GM23338 (cell line): ENCODE data around the gene COL9A1. TPM values are rescaled to one million over a fixed set of nuclear protein-coding genes. Genes with fewer than 3 reads are reported as not detected.

Experiments
- ATAC-seq: fragments of 200-7000 bp; cut with Tn5 transposase; 3 replicates; pipeline ENCODE4 v1.9.1; 2020
- DNase-seq: peaks from one replicate; pipeline ENCODE4 v3.0.0-alpha.2; 2015; ENCODE audit warnings: low spot score
- H2AFZ ChIP-seq: fragments of 200-600 bp; sonication (generic); 2 replicates; pipeline ENCODE4 v1.8.0; 2016; ENCODE audit warnings: antibody characterized with exemption, mild to moderate bottlenecking, moderate library complexity
- H3F3A ChIP-seq: fragments of 200-600 bp; sonication (generic); replicated peaks from 2 replicates; pipeline ENCODE4 v1.8.0; 2017; ENCODE audit warnings: antibody characterized with exemption, mixed run types, low read depth
- H3K27ac ChIP-seq: fragments of 200-600 bp; sonication (generic); 2 replicates; pipeline ENCODE4 v1.6.1; 2016; ENCODE audit warnings: low read depth
- H3K27me3 ChIP-seq: fragments of 200-600 bp; sonication (generic); 2 replicates; pipeline ENCODE4 v1.8.0; 2016; ENCODE audit warnings: mild to moderate bottlenecking, mixed run types, moderate library complexity; ENCODE audit not compliant: insufficient read depth
- H3K36me3 ChIP-seq: fragments of 200-600 bp; sonication (generic); 2 replicates; pipeline ENCODE4 v1.8.0; 2016; ENCODE audit warnings: mild to moderate bottlenecking; ENCODE audit not compliant: insufficient read depth
- H3K4me1 ChIP-seq: fragments of 200-600 bp; sonication (generic); 2 replicates; pipeline ENCODE4 v1.8.0; 2016; ENCODE audit warnings: mild to moderate bottlenecking, moderate library complexity; ENCODE audit not compliant: insufficient read depth
- H3K4me2 ChIP-seq: fragments of 200-600 bp; sonication (generic); 2 replicates; pipeline ENCODE4 v1.7.1; 2017; ENCODE audit warnings: mixed run types
- H3K4me3 ChIP-seq: fragments of 200-600 bp; sonication (generic); 2 replicates; pipeline ENCODE4 v1.6.1; 2016; ENCODE audit warnings: mixed run types
- H3K79me2 ChIP-seq: fragments of 200-600 bp; sonication (generic); replicated peaks from 2 replicates; pipeline ENCODE4 v1.8.0; 2017; ENCODE audit warnings: mild to moderate bottlenecking; ENCODE audit not compliant: insufficient read depth
- H3K9me2 ChIP-seq: fragments of 200-600 bp; sonication (generic); 2 replicates; pipeline ENCODE4 v1.8.0; 2017; ENCODE audit not compliant: insufficient read depth
- H4K20me1 ChIP-seq: fragments of 200-600 bp; sonication (generic); replicated peaks from 2 replicates; pipeline ENCODE4 v1.8.0; 2017; ENCODE audit warnings: mild to moderate bottlenecking; ENCODE audit not compliant: insufficient read depth
- H3K27ac Mint-ChIP-seq: 2 replicates; pipeline ENCODE4 v1.8.0; 2020; ENCODE audit warnings: inconsistent platforms, mild to moderate bottlenecking, moderate library complexity, mixed read lengths
- H3K27me3 Mint-ChIP-seq: 3 replicates; pipeline ENCODE4 v1.8.0; 2022; ENCODE audit warnings: low read depth, mild to moderate bottlenecking, moderate library complexity, mixed read lengths, inconsistent platforms; ENCODE audit not compliant: insufficient read depth, poor library complexity
- H3K36me3 Mint-ChIP-seq: 3 replicates; pipeline ENCODE4 v1.8.0; 2021; ENCODE audit warnings: low read depth, mild to moderate bottlenecking, inconsistent platforms, moderate library complexity, mixed read lengths
- H3K4me1 Mint-ChIP-seq: 3 replicates; pipeline ENCODE4 v1.8.0; 2020; ENCODE audit warnings: mild to moderate bottlenecking, inconsistent platforms, mixed read lengths
- H3K4me3 Mint-ChIP-seq: 3 replicates; pipeline ENCODE4 v1.8.0; 2021; ENCODE audit warnings: moderate library complexity, mild to moderate bottlenecking, inconsistent platforms, mixed read lengths
- H3K9me3 Mint-ChIP-seq: 3 replicates; pipeline ENCODE4 v1.8.0; 2020; ENCODE audit warnings: moderate library complexity, mild to moderate bottlenecking, inconsistent platforms, mixed read lengths
- CREB1 ChIP-seq: fragments of 250-450 bp; sonication (Bioruptor Pico); IDR thresholded peaks from 2 replicates; pipeline ENCODE4 v1.5.0; 2020; ENCODE audit warnings: low read depth, mild to moderate bottlenecking, moderate library complexity
- CTCF ChIP-seq, 2 experiments: fragments of 200-600 bp in 1 of 2; sonication (generic) in 1 of 2; conservative IDR thresholded peaks; 2 replicates each; pipeline versions ENCODE4 v1.5.1 to v1.6.1; 2016 to 2017; ENCODE audit warnings: antibody characterized with exemption in 2 of 2, low read depth in 2 of 2, mild to moderate bottlenecking in 2 of 2, moderate library complexity in 1 of 2
- ETS1 ChIP-seq: IDR thresholded peaks from 2 replicates; pipeline ENCODE4 v1.6.1; 2016; ENCODE audit warnings: antibody characterized with exemption
- EZH2 ChIP-seq: fragments of 200-600 bp; sonication (generic); IDR thresholded peaks from one replicate; pipeline ENCODE4 v1.8.0; 2017; ENCODE audit warnings: antibody characterized with exemption, mild to moderate bottlenecking, low read depth; ENCODE audit not compliant: unreplicated experiment
- JUNB ChIP-seq: IDR thresholded peaks from one replicate; pipeline ENCODE4 v1.6.1; 2016; ENCODE audit warnings: antibody characterized with exemption; ENCODE audit not compliant: unreplicated experiment
- NANOG ChIP-seq: IDR thresholded peaks from 2 replicates; pipeline ENCODE4 v1.6.1; 2016; ENCODE audit warnings: antibody characterized with exemption, borderline replicate concordance
- REST ChIP-seq: IDR thresholded peaks from one replicate; pipeline ENCODE4 v1.6.1; 2018; ENCODE audit warnings: antibody characterized with exemption; ENCODE audit not compliant: unreplicated experiment
- STAT1 ChIP-seq: IDR thresholded peaks from one replicate; pipeline ENCODE4 v1.6.1; 2016; ENCODE audit warnings: antibody characterized with exemption; ENCODE audit not compliant: unreplicated experiment
- ZNF114 ChIP-seq: fragments of 250-450 bp; sonication (Bioruptor Pico); IDR thresholded peaks from 2 replicates; pipeline ENCODE4 v1.5.0; 2020; ENCODE audit warnings: mild to moderate bottlenecking, moderate library complexity
- polyA plus RNA-seq: library from polyadenylated mRNA; unstranded; fragments of >200 nt; fragmentation: Nextera tagmentation; extraction: Ambion mirVana; gene quantifications from 2 replicates; pipeline ENCODE4 v1.2.1, GENCODE V29; 2016
- total RNA-seq: library from RNA; depleted of rRNA; stranded (reverse); fragments of >200 nt; shearing (Covaris generic); gene quantifications from 2 replicates; pipeline ENCODE4 v1.2.3, GENCODE V29; 2014

COL9A1 gene
- total and polyA plus RNA-seq, 2 experiments from 2014 or later = 16.0 to 20.3 TPM

- Mint-ChIP-seq H3K4me3 (no peak overlapping the region), H3K27ac (no peak overlapping the region), H3K4me1 (no peaks in the 10 kb centered on the region; the same call in 2 of the 3 replicates), H3K27me3 (no peaks in the 10 kb centered on the region), H3K9me3 (no peaks in the 10 kb centered on the region), H3K36me3 (no peaks in the 10 kb centered on the region)
- peak overlapping the region; percentile 57; the same call in 1 of the 2 replicates for H2AFZ ChIP-seq
- no peak for ATAC-seq
- no peak overlapping the region for H3K4me2 ChIP-seq
- no peak for DNase-seq
- H3K27ac ChIP-seq = no peak overlapping the region
- no peaks in the 10 kb centered on the region for H3K79me2 ChIP-seq
- H3K4me1 ChIP-seq = no peaks in the 10 kb centered on the region
- H3K9me2 ChIP-seq = no peaks in the 10 kb centered on the region
- no peaks in the 10 kb centered on the region for H3K27me3 ChIP-seq
- H3K36me3 ChIP-seq = no peaks in the 10 kb centered on the region
- no peak for TF ChIP-seq REST
- no peak for TF ChIP-seq NANOG
- TF ChIP-seq ZNF114 (CRISPR knock-in tag) = no peak
- H4K20me1 ChIP-seq = no peaks in the 10 kb centered on the region
- H3K4me3 ChIP-seq = no peak overlapping the region
- H3F3A ChIP-seq = no peaks in the 10 kb centered on the region
These were observed 94.6 kb downstream of the COL9A1 start for GRCh38 chr6:70208235-70208790.

- Mint-ChIP-seq H3K27me3 (peaks cover 1% of the 10 kb centered on the region), H3K4me3 (no peak overlapping the region), H3K36me3 (no peaks in the 10 kb centered on the region), H3K9me3 (no peaks in the 10 kb centered on the region), H3K27ac (no peak overlapping the region), H3K4me1 (peaks cover 10% of the 10 kb centered on the region; the same call in 2 of the 3 replicates)
- ATAC-seq (no peak), DNase-seq (no peak)
- Histone ChIP-seq H4K20me1 (no peaks in the 10 kb centered on the region), H3K4me3 (no peak overlapping the region), H3K27me3 (no peaks in the 10 kb centered on the region), H3K9me2 (no peaks in the 10 kb centered on the region), H2AFZ (no peak overlapping the region), H3F3A (no peaks in the 10 kb centered on the region), H3K4me2 (no peak overlapping the region), H3K36me3 (no peaks in the 10 kb centered on the region), H3K4me1 (no peaks in the 10 kb centered on the region), H3K27ac (no peak overlapping the region), H3K79me2 (no peaks in the 10 kb centered on the region)
- no peak for TF ChIP-seq ZNF114 (CRISPR knock-in tag)
- TF ChIP-seq ETS1 = no peak
- TF ChIP-seq STAT1 = no peak
These were observed 104.1 kb downstream of the COL9A1 start for GRCh38 chr6:70198785-70199184.

GRCh38 chr6:70196531-70196930 is 106.4 kb downstream of the COL9A1 start:
- Histone ChIP-seq H2AFZ (no peak overlapping the region), H3K27ac (no peak overlapping the region), H3K9me2 (no peaks in the 10 kb centered on the region), H4K20me1 (no peaks in the 10 kb centered on the region), H3K79me2 (no peaks in the 10 kb centered on the region), H3K4me2 (no peak overlapping the region), H3K4me3 (no peak overlapping the region), H3F3A (no peaks in the 10 kb centered on the region), H3K36me3 (no peaks in the 10 kb centered on the region), H3K27me3 (no peaks in the 10 kb centered on the region), H3K4me1 (no peaks in the 10 kb centered on the region)
- Mint-ChIP-seq H3K27ac (no peak overlapping the region), H3K9me3 (no peaks in the 10 kb centered on the region), H3K4me3 (no peak overlapping the region), H3K27me3 (peaks cover 1% of the 10 kb centered on the region), H3K36me3 (no peaks in the 10 kb centered on the region), H3K4me1 (peaks cover 2% of the 10 kb centered on the region; the same call in 1 of the 3 replicates)
- no peak for DNase-seq
- no peak for ATAC-seq
- TF ChIP-seq NANOG (no peak), CTCF (conservative IDR thresholded peaks at IDR 0.05; ENCODE audit: low read depth in 2 of 2) (no peak), ZNF114 (CRISPR knock-in tag) (no peak), JUNB (no peak), REST (no peak), CREB1 (CRISPR knock-in tag) (no peak), EZH2 (no peak)
